ENCODE results near the gene STAB1. TPM values are rescaled to one million over a fixed set of nuclear protein-coding genes. Genes with fewer than 3 reads are reported as not detected.
A peak's percentile ranks its signal among the peaks of the same experiment; 100 is the strongest.

Gene STAB1, protein sequence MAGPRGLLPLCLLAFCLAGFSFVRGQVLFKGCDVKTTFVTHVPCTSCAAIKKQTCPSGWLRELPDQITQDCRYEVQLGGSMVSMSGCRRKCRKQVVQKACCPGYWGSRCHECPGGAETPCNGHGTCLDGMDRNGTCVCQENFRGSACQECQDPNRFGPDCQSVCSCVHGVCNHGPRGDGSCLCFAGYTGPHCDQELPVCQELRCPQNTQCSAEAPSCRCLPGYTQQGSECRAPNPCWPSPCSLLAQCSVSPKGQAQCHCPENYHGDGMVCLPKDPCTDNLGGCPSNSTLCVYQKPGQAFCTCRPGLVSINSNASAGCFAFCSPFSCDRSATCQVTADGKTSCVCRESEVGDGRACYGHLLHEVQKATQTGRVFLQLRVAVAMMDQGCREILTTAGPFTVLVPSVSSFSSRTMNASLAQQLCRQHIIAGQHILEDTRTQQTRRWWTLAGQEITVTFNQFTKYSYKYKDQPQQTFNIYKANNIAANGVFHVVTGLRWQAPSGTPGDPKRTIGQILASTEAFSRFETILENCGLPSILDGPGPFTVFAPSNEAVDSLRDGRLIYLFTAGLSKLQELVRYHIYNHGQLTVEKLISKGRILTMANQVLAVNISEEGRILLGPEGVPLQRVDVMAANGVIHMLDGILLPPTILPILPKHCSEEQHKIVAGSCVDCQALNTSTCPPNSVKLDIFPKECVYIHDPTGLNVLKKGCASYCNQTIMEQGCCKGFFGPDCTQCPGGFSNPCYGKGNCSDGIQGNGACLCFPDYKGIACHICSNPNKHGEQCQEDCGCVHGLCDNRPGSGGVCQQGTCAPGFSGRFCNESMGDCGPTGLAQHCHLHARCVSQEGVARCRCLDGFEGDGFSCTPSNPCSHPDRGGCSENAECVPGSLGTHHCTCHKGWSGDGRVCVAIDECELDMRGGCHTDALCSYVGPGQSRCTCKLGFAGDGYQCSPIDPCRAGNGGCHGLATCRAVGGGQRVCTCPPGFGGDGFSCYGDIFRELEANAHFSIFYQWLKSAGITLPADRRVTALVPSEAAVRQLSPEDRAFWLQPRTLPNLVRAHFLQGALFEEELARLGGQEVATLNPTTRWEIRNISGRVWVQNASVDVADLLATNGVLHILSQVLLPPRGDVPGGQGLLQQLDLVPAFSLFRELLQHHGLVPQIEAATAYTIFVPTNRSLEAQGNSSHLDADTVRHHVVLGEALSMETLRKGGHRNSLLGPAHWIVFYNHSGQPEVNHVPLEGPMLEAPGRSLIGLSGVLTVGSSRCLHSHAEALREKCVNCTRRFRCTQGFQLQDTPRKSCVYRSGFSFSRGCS (N-terminal part only)
- total RNA-seq, result 0.42 and 1.1 TPM in 2 replicates

DNA sequence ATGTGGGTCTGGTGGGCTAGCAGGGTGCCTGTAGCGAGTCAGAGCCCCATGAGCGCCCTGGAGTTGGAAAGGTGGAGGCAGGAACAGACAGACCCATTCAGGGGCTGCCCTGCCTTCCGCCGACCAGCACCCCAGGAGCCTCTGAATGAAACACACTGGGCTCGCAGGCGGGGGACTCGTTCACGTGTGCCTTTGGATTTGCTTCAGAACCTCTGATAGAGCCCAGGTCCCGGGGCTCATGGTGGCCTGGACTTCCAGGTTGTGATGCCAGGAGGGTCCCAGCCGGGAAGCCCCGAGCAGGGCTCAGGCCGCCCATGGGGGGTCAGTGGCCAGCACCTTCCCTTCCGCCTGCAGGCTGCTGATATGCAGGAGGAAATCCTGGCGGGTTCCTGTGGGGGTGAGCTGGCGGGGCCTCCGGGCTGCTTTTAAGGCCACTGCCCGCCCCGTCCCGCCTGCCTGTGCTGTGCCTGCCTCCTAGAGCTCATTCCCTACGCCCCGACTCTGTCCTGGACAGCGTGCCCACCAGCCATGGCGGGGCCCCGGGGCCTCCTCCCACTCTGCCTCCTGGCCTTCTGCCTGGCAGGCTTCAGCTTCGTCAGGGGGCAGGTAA is at the start of gene STAB1:
TSS of gene STAB1 (plus strand) at position 453 of the 610 bp plus-strand sequence. CDS start at position 529, 76 bp downstream.
- Histone ChIP-seq H3K36me3 (ENCODE audit: control insufficient read depth, insufficient read depth, low read length) (peaks cover 2% of the 10 kb centered on the region), H3K27me3 (ENCODE audit: control insufficient read depth, insufficient read depth, low read length) (no peaks in the 10 kb centered on the region), H3K4me3 (ENCODE audit: low read depth, low read length) (no peak within 1 kb of the TSS)
- TF ChIP-seq, protein P1, sequence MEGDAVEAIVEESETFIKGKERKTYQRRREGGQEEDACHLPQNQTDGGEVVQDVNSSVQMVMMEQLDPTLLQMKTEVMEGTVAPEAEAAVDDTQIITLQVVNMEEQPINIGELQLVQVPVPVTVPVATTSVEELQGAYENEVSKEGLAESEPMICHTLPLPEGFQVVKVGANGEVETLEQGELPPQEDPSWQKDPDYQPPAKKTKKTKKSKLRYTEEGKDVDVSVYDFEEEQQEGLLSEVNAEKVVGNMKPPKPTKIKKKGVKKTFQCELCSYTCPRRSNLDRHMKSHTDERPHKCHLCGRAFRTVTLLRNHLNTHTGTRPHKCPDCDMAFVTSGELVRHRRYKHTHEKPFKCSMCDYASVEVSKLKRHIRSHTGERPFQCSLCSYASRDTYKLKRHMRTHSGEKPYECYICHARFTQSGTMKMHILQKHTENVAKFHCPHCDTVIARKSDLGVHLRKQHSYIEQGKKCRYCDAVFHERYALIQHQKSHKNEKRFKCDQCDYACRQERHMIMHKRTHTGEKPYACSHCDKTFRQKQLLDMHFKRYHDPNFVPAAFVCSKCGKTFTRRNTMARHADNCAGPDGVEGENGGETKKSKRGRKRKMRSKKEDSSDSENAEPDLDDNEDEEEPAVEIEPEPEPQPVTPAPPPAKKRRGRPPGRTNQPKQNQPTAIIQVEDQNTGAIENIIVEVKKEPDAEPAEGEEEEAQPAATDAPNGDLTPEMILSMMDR (IDR thresholded peaks at IDR 0.05; ENCODE audit: insufficient read depth, low read length, poor library complexity, severe bottlenecking), result no peak
- DNase-seq (ENCODE audit: low read depth), result no peak

GRCh38 chr3:52446042-52446441 is 49.1 kb upstream of the STAB1 start:
- no peak for DNase-seq (ENCODE audit: low read depth)
- Histone ChIP-seq H3K36me3 (ENCODE audit: control insufficient read depth, insufficient read depth, low read length) (no peaks in the 10 kb centered on the region), H3K27me3 (ENCODE audit: control insufficient read depth, insufficient read depth, low read length) (peaks cover 5% of the 10 kb centered on the region), H3K4me3 (ENCODE audit: low read depth, low read length) (no peak overlapping the region)
- TF ChIP-seq, protein P1 (IDR thresholded peaks at IDR 0.05; ENCODE audit: insufficient read depth, low read length, poor library complexity, severe bottlenecking), result no peak

- Histone ChIP-seq H3K36me3 (ENCODE audit: control insufficient read depth, insufficient read depth, low read length) (no peaks in the 10 kb centered on the region), H3K27me3 (ENCODE audit: control insufficient read depth, insufficient read depth, low read length) (peaks cover 5% of the 10 kb centered on the region), H3K4me3 (ENCODE audit: low read depth, low read length) (no peak overlapping the region)
- TF ChIP-seq, protein P1 (IDR thresholded peaks at IDR 0.05; ENCODE audit: insufficient read depth, low read length, poor library complexity, severe bottlenecking), result peak; percentile 99
- no peak for DNase-seq (ENCODE audit: low read depth)
These were observed 48.3 kb upstream of the STAB1 start for GRCh38 chr3:52446631-52447511.

GRCh38 chr3:52447512-52448355 is 47.4 kb upstream of the STAB1 start:
- DNase-seq (ENCODE audit: low read depth), result no peak
- peaks cover 5% of the 10 kb centered on the region for H3K27me3 ChIP-seq (ENCODE audit: control insufficient read depth, insufficient read depth, low read length)
- TF ChIP-seq, protein P1 (IDR thresholded peaks at IDR 0.05; ENCODE audit: insufficient read depth, low read length, poor library complexity, severe bottlenecking), result no peak
- no peaks in the 10 kb centered on the region for H3K36me3 ChIP-seq (ENCODE audit: control insufficient read depth, insufficient read depth, low read length)
- H3K4me3 ChIP-seq (ENCODE audit: low read depth, low read length), result no peak overlapping the region
